DMS79 (cell line): ENCODE measurements around the gene MGP.

Experiments
- DNase-seq: peaks from one replicate; lab custom pipeline; 2025; lab: John Stamatoyannopoulos, UW

MGP gene

DNA sequence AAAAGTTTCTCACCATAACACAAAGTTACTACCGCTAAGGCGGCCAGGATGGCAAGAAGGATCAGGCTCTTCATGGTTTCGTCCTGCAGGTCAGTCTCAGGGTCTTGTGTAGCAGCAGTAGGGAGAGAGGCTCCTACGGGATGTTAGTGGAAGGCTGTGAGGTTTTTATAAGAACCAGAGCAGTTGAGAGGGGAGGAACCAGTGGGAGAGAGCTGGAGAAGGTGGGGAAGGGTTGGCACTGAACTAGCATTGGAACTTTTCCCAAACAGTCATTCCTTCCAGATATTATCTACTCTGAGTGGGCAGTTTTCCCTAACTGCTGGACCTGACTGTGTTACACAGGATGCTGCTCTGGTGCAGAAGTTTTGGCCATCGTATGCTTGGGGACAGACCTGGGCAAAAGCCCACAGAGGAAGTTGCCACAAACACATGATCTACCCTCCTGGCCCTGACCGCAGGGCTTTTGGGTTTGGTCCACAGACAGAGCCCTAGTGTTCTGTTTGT lies at the start of gene MGP:
Gene MGP, minus strand, starts transcription at position 137 of the 504 bp plus-strand sequence. Its CDS starts 63 bp downstream, at position 74.
- DNase-seq, result no peak

DNA sequence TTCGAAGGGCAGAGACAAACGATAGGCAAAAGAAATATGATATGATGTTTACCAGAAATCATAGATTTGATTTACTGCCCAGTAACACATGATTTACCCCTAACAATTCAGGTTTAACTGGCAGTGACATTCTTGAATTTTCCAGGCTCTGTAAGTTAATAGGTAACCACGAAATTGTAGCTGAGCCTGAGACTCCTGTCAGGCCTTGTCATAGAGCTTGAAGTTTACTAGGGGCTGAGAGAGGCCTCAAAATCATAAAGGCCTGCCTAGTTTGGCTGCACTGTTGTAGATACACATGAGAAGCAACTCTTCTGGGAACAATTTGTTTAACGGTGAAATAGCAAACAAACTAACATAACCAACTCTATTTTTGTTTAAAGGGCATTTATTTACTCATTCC lies 49.4 kb upstream of the MGP start:
- no peak for DNase-seq

DNA sequence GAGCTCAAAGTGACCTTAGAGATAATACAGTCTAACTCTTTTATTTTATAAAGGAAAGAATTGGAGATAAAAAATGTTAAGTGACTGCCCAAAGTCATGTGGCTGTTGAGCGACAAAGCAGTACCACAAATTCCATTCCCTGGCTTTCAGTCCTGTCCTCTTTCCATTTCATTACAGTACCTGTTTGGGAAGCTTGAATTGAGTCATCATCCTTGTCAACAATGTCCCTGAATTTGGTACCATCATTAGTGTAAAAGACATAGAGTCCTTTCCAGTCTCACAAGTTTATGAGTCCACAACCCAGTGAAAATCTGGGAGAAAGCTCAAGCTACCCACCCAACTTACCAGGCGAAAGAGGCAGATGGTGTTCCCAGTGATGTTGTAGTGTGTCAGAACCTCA lies 48.9 kb upstream of the MGP start:
- no peak for DNase-seq

DNA sequence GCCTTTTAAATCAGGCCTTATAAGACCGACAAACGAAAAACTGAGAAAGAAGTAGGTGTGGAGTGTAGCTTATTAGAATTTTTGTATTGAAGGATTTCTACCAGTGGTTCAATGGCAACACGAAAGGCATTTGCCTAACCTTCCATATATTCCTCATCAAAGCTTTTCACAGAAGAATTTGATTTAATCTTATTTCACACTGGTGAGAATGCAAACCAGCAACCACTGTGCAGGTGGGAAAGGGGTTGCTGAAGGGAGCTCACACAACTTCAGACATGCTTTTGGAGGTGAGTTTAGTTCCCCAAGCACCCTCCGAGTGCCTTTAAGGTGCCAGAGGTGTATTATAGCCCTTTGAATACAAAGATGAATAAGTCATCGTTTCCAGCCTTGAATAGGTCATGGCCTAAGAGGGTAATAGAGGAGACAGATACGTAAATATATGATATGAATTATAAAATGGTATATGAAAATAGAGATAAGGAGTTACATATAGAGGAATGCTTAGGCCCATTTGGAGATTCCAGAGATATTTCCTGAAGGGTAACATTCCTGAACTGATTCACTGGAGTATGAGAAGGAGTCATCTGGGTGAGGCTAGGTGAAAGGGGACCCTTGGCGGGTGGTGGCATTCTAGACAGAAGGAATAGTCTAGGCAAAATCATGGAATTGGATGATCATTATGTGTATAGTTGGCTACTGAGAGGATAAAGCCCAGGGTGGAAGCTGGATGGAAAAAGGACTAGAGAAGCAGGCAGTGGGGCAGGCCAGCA lies 46.3 kb upstream of the MGP start:
- no peak for DNase-seq

DNA sequence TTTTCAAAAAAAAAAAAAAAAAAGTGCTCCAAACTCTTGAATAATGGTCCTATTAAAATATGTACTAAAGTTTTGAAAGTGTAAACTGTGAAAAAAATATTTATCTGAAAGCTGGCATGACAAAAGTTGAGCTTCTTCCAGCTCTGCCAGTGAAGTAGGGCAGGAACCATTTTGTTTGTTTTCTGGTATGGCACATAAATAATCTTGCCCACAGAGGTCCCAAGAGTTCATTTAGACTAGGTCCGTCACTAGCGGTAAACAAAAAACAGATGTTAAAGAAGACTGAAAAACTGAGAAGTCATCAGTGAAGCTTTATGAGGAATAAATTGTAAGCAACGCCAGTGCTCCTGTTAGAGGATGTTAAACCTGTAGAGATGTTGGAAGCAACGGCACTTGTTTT lies 45.7 kb upstream of the MGP start:
- peak; percentile 71 for DNase-seq

DNA sequence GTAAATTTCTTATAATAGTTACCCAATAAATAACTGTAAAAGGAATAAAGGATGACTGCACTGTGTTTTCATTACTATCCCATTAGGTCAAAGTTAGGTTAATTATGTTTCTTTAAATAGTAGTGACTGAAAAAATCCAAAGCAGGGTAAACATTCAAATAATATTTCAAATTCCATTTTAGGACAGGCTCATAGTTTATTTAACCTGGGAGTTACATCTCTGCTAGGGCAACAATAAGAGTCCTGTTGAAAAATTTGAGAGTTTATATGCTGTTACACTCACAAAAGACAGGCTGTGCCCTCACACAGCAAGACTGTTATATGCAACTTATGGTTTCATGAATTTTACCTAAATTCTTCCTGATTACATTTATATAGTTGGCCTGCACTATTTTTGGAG lies 44.6 kb upstream of the MGP start:
- no peak for DNase-seq

DNA sequence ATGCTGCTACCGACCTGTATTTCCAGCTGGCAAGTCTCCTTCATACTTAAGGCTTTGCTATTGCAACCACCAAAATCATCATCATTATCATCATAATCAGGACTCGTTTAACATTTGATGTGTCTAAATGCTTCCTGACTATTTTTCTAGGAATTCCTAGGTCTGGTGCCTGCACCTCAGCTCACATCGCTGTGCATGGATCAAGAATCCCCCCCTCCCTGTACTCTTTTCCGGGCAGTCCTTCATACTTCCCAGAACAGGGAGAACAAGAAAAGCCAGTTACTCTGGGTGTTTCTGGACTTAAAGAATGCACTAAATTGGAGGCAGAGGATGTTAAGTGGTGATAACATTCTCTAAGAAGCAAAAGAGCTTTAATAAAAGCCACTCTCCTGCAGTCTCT lies 43.3 kb upstream of the MGP start:
- peak; percentile 92 for DNase-seq

DNA sequence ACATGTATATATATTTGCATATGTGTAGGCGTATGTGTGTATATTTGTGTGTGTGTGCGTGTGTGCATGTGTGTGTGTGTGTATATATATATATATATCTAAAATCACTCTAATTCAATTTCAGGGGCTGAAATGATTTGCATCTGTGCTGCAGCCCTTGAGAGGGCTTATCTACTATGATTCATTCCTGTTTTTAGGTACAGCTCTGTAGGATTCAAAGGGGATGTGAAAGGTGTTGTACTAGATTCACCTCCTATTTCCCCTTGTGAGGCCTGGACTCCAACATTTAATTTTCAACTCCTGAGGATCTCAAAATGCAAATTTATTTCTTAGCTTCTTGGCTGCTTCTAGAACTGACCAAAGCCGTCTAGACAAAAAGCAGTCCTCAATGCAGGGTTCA lies 41.6 kb upstream of the MGP start:
- DNase-seq, result no peak

DNA sequence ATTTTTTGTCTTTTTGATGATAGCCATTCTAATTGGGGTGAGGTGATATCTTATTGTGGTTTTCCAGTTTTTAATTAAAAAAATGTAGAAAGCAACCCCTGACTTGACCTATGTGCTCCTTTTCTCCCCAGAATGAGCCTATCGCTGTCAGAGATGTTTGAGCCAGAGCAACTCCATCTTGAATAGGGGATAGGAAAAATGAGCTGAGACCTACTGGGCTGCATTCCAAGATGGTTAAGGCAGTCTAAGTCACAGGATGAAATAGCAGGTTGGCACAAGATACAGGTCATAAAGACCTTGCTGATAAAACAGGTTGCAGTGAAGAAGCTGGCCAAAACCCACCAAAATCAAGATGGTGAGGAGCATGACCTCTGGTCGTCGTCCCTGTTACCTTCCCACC lies 38.9 kb upstream of the MGP start:
- no peak for DNase-seq

DNA sequence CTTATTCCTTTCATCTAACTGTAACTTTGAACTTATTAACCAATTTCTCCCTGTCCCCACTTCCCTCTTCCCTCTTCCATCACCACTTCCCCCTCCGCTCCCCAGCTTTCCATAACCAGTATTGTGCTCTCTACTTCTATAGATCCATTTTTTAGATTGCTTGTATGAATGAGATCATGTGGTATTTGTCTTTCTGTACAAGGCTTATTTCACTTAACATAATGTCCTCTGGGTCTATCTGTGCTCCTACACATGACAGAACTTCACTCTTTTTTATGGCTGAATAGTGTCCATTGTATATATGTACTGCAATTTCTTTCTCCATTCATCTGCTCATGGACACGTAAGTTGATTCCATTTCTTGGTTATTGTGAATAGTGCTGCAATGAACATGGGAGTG lies 38.3 kb upstream of the MGP start:
- no peak for DNase-seq

DNA sequence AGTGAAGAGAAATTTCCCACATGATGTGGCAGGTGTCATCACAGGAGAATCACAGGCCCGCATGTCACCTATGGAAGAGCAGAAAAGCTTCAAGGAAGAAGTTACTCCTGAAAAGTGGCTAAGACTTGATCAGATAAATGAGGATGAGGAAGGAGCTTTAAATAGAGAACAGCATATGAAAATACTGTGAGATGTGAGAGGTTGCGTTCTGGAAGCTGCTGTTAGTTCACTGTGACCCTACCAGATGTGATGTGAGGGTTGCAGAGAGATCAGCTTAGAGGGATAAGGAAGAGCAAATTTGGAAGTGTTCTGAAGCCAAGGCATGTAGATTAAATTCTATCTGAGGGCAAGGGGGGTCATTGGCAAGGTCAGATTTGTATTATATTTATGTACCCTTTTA lies 35.6 kb upstream of the MGP start:
- DNase-seq, result no peak

DNA sequence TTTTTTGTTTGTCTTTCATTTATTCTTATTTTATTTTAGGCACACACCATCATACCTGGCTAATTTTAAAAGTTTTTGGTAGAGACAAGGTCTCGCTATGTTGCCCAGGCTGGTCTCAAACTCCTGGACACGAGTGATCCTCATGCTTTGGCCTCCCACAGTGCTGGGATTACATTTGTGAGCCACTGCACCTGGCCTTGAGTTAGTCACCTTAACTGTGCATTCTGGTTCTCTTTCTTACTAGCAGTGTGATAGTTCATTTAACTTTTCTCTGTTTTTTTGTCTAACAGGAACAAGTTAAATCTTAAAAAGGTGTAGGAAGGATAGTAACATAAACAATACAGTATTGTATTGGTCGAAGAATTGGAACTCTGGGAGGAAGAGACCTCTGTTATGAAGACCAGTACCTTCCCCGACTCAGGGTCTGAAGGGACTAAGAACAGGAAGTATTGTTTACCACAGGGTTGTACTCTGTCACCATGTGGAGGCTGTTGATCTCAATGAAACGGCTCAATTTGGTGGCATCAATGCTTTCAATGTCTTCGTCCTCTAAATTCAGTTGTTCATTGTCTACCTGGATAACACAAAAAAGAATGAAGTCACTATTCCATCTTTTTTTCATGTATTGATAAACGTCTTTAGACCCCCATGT lies 34.9 kb upstream of the MGP start:
- no peak for DNase-seq

DNA sequence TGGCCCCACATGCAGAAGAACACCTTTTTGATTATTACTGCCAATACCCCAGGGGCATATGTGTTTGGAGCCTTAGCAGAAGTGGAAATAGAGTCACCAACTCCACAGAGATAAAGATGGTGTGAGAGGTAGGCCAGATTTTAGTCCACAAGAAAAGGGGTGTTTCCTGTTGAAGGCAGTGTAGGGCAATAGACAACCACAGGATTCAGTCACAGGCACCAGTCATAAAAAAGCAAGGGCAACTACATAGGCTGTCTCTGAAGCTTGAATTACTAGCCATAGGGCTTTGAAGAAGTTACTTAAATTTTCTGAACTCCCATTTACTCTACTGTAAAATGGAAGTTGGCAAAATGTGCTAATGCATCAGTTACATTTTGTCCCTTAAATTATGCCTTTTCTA lies 33.8 kb upstream of the MGP start:
- no peak for DNase-seq

DNA sequence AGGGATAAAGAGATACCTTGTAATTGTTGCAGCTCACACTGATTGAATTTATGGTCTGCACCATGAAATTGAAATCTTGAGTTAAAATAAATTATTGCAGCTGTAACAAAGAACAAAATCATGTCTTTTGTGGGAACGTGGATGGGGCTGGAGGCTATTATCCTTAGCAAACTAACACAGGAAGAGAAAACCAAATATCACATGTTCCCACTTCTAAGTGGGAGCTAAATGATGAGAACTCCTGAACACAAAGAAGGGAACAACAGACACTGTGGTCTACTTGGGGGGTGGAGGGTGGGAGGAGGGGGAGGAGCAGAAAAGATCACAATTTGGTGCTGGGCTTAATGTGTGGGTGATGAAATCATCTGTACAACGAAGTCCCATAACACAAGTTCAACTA lies 30.1 kb upstream of the MGP start:
- no peak for DNase-seq

DNA sequence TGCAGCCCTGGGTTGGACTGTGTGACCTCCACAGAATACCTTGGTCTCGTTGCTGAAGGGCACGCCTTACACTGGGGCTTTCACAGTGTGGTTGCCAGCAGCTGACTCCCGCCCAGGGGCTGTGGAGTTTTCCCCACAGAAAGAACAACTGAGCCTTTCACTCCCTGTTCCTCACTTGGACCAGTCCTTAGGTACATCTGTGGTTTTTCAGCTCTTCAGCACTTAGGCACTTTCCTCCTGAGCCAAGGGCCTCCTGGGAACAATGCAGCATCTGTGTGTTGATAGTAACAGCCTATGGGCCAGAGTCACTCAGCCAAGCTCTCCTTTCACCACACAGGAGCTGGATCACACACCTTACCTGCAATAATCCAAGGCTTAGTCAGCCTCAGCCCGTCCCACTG lies 27.7 kb upstream of the MGP start:
- DNase-seq, result peak; percentile 69

DNA sequence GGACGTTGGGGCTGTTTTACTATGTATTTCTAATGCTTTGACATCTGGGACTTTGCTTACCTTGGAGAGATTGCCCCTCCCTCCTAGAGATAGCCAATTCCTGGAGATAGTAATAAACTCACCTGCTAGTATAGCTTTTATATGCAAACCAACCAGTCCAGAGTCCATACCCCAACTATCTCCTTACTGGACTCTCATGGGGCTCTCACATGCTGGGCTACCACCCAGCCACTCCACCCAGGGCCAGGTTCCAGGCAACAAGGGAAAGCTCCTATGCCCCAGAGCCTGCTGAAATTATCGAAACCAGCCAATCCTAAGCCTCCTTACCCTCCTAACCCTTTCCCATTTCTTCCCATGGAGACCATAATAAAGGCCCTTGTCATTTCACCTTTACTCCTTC lies 25.5 kb upstream of the MGP start:
- DNase-seq, result no peak

DNA sequence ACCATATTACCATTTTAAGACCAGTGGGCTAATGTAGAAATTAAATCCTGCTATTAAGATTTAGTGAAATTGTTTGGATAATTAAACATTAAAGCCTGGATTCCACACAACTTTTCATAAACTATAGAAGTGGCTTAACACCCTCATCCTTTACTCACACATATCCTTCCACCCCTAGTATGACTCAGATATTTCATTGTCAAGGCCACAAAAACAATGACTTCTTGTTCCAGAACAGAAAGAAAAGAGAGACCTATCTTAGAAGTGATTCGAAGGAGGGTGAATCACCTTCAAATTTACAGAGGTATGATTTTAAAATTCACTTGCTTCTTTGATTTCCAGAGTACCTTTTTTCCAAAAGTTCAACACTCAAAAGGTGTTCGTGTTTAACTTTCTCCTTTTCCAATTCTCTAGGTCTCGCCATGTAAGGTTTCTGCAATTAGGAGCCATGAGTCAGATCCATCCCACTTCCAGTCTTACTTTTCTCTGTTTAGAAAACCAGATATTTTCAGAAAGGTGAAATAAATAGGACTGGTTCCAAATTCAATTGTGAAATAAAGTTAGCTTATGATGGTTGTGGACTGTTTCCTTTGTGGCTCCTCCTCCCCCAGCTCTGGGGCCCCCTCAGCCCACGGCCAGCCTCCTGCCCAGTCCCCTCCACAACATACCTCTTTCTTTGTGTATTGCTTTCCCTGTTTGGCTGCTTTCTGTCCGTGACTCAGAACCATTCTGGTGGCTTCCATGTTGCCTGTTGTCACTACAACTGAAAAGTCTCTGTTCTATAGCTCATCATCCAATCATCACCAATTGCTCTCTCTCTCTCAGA lies 24.6 kb upstream of the MGP start:
- DNase-seq, result no peak

DNA sequence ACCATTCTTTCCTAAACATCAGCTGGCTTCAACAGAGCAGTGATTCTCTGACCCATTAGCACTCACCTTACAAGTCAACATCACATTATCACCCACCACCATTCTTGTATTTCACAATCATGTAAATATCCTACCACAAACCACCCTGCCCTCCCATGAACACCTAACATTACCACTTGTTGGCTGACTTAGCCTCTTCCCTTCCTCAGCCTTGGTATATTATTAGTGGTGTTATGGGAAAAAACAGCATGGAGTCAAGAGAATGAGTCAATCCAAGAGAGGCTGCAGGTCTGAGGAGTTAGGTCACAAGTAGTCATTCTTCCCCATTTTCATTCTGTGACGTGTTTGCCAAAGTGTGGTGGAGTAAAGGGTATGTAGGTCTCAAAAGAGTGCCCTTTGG lies 22.3 kb upstream of the MGP start:
- no peak for DNase-seq

DNA sequence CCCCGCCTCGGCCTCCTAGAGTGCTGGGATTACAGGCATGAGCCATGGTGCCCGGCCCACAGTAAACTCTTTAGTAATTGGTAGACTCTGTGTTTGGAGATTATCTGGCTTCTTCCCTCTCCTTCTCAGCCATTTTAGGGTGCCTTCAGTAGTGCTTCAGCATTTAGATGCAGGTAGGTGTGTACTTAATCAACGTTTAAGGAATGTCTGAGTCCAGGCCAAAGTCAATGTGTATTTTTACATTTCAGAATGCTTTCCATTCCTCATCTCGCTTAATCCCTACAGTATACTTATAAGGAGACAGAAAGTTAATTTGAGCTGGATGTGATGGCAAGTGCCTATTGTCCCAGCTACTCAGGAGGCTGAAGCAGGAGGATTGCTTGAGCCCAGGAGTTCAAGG lies 20.5 kb upstream of the MGP start:
- no peak for DNase-seq

DNA sequence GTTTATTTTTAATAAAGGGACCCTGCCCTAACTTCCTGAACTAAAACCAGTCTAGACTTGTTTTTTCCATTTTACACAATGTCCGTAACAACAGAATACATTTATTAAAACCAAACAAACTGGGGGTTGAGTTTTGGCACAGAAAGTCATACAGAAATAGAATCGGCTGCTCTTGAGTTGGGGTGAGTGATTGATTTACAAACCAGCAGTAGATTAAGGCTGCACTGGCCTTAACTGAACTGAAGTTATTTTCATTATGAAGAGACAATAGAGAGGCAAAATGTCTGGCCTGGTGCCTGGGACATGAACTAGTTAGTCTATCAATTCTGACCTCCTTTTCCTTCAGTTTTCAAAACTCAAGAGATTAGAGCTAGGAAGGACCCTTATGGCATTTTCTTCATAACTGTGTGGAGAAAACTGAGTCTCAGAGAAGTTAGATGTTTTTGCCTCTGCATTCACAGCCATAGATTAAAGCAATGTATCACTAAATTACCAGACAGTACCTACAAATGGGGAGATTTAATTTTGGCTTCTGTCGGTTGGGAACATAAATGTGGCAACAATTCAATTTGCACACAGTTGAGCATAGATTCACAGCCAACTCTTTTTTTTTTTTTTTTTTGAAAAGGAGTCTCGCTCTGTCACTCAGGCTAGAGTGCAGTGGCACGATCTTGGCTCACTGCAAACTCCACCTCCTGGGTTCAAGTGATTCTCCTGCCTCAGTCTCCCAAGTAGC lies 19.8 kb upstream of the MGP start:
- no peak for DNase-seq

DNA sequence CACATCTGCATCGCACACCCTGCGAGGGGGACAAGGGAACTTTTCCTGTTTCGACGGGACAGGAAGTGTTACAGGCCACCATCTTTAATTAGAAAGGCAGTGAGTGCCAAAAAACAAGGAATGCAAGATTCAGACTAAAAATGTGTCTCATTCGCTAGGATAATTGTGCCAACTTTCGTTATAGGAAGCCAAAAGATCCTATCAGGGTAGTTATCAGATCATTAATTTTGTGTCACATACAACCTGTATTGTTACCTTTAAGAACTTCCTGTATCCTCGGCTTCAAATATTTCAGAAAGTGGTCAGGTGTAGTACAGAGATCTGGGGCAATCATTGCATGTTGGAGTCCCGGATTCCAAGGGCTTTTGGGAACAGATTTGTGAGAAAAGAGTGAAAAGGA lies 19.2 kb upstream of the MGP start:
- DNase-seq, result no peak
